Left forelimb (tissue), 1 donor: Measurements from ENCODE around the gene IFI16.

ENCODE experiments used
- DNase-seq: peaks from one replicate; pipeline ENCODE4 v3.0.0-alpha.2; 2018; ENCODE audit warnings: low spot score

The IFI16 gene

DNA sequence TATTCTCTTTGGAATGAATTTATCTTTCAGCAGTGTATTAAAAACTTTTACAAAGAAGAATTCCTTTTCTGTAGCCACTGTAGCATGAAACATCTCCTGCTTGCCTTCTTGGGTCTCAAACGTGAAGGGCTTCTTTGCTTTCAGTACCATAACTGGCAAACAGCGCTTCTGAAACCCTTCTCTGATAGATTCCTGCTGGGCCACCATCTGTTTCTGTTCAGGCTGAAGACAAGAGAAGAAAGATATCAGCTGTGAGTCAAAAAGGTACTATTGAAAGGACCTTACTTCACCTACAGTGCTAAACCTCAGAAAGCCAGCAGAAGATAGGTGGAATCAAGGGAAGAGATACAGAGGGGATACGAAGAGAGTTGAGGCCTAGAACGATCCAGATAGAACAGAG, 56.4 kb downstream of the IFI16 start:
- no peak for DNase-seq

DNA sequence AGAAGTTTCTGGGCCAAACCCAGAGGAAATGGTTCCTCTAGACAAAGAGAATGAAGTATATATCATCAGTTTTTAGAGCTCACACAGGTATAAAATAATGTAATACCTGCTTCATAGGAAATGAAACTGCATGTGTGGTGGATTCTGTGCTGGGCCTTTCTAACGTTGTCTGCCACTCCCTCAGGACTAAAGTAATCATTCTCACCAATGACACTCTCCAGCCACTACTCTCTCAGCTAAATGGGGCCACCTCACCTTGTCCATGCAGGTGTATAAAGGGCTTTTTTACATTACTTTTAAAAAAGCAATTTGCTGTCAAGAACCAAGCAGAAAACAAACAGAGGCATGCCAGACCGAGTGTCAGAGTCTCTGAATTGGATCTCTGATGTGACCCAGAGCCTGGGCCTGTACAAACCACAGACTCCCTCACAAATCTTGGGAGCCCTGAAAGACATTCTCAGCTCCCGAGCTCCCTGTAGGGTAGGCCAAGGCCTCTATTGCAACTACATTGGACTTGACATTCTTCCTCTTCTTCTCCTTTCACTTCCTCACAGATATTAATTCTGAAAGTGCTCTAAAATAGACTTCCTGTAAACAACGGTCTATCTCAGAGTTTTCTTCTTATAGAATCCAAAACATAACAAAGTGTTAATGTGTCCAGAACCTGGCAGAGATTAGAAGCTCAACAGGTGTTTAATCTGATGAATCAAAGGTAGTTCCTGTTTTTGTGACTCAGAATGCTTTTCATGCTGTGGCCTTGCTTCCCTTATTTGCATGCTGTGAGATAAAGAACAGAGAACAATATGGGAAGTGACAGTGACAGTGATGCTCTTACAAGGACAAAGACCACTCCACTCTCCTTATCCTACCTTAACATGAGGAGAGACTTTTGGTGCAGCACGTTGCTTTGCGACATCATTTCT, 58.3 kb downstream of the IFI16 start:
- no peak for DNase-seq

DNA sequence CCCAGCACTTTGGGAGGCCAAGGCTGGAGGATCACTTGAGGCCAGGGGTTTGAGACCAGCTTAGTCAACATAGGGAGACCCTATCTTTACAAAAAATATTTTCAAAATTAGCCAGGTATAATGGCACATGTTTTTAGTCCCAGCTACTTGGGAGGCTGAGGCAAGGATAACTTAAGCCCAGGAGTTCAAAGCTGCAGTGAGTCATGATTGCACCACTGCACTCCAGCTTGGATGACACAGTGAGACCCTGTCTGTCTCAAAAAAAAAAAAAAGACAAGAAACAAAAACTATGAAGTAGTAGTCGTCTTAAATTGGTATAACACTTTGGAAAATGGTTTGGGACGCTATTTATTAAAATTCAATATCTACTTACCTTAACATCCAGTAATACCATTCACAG, 59.2 kb downstream of the IFI16 start:
- no peak for DNase-seq

GRCh38 chr1:159071970-159072582, 62.4 kb downstream of the IFI16 start:
- DNase-seq, result no peak

DNA sequence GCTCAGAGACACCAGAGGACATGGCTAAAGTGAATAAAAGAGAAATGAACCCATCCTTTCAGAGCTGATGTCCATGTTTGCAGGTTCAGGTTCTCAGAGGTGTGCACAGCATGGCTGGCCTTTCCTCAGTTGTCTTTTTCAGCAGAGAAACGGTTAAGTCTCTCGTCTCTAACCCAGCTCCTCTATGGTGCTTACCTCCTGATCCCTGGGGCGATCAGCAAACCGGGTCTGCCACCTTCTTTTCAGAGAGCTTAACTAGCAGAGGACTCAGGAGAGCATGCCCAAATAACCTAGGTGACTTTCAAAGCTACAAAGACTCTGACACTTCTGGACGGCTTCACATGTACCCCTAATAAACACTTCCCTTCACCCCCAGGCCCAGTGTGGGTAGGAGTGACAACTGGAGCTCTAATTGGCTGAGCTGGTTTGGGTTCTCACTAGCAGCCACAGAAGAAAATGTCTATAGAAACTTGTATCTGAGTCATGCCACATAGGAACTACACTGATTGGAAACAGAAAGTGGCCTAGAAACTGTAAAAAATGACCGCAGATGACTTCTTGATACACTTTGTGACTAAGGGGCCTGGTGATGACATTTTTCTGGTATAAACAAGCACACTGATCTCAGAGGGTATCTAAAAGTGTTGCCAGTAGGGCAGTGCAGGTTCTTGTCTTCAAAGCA, 66.9 kb downstream of the IFI16 start, which contains the start of gene AIM2:
Gene AIM2, minus strand, starts transcription at position 329 of the 682 bp plus-strand sequence. CDS start 3,267 bp downstream, outside the sequence.
- DNase-seq, result no peak

- no peak for DNase-seq
Measured at GRCh38 chr1:159077120-159077961, 67.6 kb downstream of the IFI16 start.

DNA sequence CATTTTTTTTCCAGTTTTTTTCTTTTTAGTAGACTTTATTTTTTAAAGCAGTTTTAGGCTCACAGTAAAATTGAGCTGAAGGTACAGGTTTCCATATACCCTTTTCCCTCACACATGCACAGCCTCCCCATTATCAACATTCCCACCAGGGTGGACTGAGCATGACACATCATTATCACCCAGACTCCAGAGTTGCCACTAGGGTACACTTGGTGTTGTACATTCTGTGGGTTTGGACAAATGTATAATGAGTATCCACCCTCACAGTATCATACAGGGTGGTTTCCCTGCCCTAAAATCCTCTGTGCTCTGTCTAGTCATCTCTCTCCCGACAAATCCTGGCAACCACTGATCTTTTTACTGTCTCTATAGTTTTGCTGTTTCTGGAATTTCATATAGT, 69.8 kb downstream of the IFI16 start:
- no peak for DNase-seq

DNA sequence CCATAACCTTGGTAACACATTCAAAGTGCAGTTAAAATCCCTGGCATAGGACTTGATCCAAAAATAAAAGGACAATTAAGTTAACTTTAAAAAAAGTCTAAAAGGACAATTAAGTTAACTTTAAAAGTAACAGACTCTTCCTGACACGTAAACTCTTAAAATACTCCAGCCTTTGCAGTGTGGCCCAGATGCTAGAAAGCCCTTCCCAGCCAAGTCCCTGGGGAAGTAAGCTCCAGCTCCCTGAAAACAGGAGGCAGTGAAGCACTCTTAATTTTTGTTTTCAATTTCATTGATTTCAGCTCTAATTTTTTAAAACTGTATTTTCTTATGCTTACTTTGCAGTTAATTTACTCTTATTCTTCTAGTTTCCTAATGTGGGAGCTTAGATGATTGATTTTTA, 71.9 kb downstream of the IFI16 start:
- no peak for DNase-seq

- no peak for DNase-seq
Measured at GRCh38 chr1:159083013-159083412, 73.3 kb downstream of the IFI16 start.

DNA sequence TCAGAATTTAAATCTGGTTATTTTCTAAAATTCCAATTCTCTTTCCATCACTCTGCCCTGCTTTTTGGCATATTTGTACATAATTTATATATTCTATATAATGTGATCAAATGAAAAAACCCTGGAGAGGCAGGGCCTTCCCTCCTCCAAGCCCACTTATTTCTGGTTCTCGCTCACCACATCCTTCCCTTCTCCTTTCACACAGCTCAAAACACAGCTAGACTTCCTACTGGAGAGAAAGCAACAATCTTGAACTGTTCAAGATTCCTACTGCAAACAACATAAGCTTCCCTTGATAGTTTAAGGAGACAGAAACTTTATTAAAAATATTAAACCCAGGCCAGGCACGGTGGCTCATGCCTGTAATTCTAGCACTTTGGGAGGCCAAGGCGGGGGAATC, 74.4 kb downstream of the IFI16 start:
- DNase-seq, result no peak

DNA sequence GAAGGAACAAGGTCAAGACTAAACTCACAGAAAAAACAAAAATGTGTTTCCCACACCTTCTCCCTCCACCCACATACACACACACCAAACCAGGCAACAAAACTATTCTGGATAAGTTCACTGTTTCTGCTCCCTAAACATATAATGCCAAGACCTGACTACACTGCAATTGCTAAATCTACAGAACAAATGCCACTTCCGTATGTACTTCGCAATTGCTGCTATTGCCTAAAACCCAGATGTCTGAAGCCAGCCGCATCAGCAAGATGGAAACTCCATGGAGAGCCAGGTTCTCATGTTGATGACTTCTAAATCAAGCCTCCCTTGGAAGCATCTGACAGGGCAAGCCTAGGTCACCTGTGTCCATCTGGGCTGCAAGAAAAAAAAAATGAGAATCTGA, 75.2 kb downstream of the IFI16 start:
- no peak for DNase-seq

DNA sequence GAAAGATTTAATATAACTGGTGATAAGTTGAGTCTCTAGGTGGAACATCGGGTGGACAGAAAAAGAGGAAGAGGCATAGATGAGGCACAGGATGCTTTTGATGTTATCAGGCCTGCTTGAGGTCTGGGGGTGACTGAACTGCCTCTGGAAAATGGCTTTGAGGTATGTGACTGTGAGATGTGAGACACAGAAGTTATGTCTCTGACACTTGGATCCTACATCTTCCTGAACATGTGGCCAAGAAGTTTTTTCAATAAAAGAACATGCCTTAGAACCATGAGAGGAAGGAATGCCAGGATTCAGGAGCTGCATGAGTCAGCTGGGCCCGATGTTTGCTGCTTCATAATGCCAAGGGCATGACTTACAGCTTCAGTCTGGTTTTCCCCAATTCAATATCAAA, 78.3 kb downstream of the IFI16 start:
- DNase-seq, result no peak

- DNase-seq, result no peak
Measured at GRCh38 chr1:159088546-159089183, 79.0 kb downstream of the IFI16 start.

DNA sequence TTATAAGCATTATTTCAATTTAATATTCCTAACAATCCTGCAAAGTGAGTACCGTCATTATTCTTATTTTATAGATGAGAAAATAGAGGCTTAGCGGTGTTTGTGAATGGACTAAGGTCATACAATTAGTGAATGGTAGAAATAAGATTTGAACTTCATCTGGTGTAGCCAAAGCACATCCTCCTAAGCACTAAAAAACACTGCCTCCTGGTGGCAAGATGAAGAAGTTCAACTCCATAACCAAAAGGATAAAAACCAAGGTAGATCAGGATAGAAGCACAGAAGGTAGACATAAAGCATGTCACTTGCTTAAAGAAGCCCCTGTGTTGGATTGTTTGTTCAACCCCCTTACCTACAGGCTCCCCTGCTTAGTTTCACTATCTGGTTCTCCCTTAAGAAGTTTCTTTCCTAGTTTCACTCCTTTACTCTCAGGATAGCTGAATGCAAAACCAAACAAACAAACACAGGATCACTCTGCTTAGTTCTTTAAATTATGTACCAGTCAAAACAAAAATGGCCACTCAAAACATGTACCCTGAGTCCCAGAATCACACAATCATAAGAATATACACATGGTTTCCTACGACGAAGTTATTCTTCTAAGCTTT, 79.6 kb downstream of the IFI16 start:
- DNase-seq, result no peak

GRCh38 chr1:159090286-159091179, 80.8 kb downstream of the IFI16 start:
- DNase-seq, result no peak

- no peak for DNase-seq
Measured at GRCh38 chr1:159091180-159091560, 81.5 kb downstream of the IFI16 start.

GRCh38 chr1:159091607-159092031, 81.9 kb downstream of the IFI16 start:
- DNase-seq, result no peak

DNA sequence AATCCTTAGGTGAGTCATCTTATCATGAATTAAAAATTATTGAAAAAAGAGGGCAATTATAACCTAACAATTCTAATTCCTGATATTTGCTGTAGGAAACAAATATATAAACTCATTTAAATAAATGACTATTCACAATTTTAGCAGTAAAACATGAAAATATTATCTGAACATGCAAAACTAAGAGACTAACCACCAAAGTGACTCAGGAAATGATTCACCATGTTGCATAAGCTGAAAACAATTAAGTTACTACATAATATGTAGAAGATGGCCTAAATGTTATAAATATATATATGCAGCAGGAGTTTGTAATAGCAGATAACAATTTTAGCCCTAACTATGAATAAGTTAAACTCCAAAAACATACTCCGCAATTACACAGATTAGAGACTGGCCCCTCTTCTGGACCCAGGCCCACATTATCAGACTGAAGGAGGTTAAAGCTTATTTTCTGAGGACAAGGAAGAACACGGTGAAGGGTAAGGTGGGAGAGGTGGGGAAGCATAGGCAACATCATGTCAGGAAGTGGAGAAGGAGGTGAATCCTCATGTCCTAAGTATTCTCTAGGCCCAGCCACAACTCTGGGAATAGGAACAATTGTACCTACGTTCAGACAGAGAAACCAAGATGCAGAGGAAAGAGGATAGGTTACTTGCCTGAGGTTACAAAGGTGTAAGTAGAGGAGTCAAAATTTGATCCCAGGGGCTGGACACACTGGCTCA, 82.5 kb downstream of the IFI16 start:
- no peak for DNase-seq

DNA sequence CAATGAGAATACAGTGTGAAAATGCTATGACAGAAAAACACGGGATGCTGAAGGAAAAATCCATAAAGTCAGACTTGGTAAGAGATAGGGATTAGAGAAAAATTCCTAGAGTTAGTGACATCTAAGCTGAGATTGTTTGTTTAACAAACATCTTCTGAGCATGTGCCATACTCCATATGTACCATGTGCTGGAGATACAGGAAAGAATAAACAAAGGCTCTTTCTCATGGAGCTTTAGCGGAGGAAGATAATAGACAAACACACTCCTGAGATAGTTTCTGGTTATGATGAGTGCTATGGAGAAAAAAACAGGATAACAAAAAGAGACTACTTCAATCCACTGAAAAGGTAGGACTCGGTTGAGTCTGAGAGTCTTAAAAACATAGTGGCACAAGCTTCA, 88.9 kb downstream of the IFI16 start:
- no peak for DNase-seq
